Embryonic facial prominence (tissue), 1 donor: ENCODE measurements around the gene SURF1.
"Not testable (repeated sequence)": the region's sequence is repeated elsewhere in the genome, so short reads cannot be mapped to it uniquely, and the experiment has no call there.

Experiments
- DNase-seq: peaks from one replicate; pipeline ENCODE4 v3.0.0-alpha.2; 2016; ENCODE audit errors: extremely low spot score

The SURF1 gene, protein sequence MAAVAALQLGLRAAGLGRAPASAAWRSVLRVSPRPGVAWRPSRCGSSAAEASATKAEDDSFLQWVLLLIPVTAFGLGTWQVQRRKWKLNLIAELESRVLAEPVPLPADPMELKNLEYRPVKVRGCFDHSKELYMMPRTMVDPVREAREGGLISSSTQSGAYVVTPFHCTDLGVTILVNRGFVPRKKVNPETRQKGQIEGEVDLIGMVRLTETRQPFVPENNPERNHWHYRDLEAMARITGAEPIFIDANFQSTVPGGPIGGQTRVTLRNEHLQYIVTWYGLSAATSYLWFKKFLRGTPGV

DNA sequence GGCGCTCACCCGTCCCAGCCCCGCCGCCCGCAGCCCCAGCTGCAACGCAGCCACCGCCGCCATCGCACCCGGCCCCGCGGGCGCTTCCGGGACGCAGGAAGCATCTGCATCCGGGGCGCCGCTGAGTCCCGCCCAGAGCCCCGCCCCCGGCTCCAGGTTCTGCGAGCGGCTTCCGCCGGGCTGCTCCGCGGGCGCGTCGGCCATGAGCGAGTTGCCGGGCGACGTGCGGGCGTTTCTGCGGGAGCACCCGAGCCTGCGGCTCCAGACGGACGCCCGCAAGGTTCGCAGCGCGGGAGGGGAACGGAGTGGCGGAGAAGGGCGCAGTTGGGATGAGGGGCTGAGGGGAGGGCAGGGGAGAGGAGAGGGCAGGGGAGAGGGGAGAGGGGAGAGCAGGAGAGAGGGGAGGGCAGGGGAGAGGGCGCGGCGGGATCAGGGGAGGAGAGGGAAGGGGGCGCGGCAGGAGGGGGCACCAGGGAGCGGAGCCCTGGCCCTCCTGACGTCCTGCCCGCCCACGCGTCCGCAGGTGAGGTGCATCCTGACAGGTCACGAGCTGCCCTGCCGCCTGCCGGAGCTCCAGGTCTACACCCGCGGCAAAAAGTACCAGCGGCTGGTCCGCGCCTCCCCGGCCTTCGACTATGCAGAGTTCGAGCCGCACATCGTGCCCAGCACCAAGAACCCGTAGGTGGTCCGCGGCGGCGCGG, at the start of gene SURF1, which contains the start of gene SURF2:
Gene SURF1, minus strand, starts transcription at position 97 of the 701 bp plus-strand sequence. Its CDS starts 34 bp downstream, at position 63.
Gene SURF2, plus strand, starts transcription at position 160 of the 701 bp plus-strand sequence. Its CDS starts 43 bp downstream, at position 203.
- peak; percentile 52 for DNase-seq

DNA sequence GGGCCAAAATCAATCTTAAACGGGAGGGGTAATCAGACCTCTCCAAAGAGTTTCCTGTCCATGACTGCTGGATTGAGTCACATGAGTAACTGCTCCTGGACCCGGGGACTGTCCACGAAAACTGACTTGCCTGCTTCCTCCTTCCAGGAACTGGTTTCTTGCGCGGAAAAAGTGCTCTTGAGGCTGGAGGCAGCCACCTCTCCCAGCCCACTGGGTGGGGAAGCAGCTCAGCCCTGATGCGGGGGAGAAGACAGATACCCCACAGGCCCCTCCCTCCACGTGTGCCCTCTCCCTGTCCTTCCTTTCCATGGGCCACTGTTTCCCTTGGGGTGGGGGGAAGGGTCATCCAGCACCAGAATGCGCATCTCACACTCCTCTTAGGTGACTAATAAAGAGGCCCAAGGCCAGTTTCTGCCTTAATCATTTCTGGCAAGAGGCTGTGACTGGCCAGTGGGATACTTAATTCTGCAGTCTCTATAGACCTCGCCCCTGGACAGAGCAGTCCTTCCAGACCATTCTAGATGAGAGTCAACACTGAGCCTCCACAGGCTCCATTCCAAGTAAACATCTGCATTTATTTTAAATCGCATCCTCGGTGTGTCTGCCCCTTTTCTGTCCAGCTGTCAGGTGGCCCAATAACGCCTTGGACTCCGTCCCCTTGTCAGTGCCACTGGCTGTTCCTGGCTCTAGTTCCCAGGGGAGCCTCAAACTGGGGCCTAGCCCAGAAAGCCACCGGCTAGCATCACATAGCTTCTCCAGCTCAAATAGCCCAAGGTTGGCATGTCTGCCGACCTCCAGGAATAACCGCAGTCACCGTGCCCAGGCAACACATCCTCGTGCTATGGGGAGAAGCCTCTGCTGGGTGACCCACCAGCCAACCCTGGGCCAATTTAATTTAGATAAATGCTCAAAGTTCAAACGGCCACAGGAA, 49.5 kb upstream of the SURF1 start:
- no peak for DNase-seq

DNA sequence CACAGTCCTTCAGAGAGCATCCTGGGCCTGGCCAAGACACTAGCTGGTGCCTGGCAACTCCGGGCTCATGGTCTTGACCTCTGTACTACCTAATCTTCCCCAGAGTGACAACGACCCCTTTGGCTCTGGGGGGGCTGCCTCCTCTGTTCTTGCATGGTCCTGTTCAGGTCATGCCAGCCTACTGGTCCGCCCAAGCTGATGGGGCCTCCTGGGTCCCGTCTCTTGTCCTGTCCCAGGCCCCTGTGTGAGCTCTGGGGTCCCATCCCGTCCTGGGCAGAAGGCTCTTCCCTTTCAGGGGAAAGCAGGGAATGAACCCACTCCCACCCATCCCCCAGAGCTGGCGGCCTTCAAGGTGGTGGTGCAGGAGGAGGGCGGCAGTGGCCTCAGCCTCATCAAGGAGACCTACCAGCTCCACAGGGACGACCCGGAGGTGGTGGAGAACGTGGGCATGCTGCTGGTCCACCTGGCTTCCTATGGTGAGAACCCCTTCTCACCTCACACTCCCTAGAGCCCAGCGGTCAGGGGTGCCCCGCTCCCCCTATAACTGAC, 48.2 kb upstream of the SURF1 start:
- DNase-seq, result no peak

DNA sequence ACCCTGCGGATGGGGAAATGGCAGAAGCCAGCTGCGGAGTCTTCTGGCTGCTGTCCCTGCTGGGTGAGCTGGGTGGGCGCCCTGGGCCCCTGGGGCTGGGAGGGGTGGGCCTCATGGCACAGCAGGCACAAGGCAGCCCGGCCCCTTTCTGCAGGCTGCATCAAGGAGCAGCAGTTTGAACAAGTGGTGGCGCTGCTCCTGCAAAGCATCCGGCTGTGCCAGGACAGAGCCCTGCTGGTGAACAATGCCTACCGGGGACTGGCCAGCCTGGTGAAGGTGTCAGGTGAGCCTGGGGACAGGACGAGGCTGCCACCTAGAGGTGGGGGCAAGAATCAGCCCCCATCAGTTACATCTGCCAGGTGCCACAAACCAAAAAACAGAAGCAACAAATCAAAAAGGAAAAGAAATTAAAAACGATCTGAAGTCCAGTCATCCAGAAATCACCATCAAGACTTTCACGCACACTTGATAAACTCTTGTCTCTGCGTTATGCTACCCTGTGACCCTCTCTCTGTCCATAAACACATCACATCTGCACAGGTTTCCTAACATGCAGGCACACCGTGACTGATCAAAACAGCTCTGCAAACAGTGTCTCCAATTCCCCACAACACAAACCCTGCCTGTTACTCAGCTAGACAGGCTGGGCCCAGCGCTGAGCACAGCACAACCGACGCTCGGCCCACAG, 47.6 kb upstream of the SURF1 start:
- DNase-seq, result no peak

DNA sequence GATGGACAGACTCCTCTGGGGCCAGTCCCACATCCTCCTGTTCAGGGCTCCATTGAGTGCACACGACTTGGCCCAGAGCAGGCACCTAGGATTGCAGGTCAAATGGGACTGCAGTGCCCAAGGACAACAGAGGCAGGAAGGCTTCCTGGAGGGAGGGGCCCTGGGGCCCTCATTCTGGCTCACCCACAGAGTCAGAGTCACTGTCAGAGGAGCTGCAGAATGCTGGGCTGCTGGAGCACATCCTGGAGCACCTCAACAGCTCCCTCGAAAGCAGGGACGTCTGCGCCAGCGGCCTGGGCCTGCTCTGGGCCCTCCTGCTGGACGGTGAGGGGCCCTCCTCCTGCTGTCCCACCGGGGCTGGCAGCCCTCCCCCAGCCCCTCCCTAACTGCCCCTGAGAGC, 46.4 kb upstream of the SURF1 start:
- no peak for DNase-seq

DNA sequence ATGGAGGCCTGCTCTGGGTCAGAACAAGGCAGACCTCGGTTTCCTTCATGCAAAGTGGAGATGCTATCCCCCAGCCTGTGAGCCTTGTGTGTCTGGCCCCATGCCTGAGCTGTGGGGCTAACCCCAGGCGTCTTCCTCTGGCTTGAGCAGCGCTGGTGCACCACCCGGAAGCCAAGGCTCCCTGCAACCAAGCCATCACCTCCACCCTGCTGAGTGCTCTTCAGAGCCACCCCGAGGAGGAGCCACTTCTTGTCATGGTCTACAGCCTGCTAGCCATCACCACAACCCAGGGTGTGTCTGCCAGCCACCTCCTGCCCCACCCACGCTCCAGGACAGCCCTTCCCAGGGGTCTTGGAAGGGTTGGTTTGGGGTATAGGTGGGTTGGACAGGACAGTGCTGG, 45.3 kb upstream of the SURF1 start:
- DNase-seq, result no peak

DNA sequence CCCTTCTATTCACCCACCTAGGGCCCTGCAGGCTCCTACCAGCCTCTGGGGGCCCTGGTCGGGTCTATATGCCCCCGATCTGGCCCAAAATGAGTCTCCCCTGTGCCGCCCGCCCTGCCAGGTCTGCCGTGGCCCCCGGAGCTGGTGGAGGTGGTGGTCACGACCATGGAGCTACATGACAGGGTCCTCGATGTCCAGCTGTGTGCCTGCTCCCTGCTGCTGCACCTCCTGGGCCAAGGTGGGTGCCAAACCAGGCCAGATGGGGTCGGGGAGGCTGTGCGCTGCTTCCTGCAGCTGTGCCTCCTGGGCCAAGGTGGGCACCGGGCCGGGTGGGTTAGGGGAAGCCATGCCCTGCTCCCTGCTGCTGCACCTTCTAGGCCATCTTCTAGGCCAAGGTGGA, 44.0 kb upstream of the SURF1 start:
- DNase-seq, result no peak

DNA sequence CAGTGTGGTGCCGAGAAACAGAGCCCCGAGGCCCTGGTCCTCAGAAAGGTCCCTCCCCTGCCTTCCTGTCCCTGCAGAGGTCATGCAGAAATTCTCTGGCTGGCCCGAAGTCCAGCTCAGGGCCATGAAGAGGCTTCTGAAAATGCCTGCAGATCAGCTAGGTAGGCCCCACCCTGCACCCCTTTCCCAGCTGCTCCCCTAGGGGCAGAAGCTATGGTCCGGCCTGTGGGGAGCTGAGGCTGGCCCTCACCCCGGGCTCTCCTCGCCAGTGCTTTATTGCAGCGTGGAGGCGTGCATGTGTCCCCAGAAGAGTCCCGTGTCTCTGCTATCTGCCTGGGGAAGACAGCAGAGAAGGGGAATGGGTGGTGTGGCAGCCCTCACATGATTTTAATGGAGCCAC, 41.6 kb upstream of the SURF1 start:
- no peak for DNase-seq

DNA sequence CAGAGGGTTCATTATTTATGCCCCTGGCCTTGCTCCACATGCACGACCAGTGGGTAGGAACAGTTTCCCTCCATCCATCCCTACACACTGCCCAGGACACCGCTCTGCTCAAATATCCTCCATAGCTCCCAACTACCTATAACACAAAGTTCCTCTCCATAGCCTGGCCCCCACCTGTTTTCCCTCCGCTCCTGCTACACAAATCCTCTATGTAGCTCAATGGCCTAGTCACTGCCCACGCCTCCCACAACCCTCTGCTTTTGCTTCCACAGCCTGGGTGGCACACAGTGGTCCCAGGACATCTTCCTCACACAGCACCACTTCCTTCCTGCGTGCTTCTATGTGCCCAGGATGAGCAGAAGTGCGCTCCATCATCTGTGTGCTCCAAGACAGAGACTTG, 41.1 kb upstream of the SURF1 start:
- no peak for DNase-seq

DNA sequence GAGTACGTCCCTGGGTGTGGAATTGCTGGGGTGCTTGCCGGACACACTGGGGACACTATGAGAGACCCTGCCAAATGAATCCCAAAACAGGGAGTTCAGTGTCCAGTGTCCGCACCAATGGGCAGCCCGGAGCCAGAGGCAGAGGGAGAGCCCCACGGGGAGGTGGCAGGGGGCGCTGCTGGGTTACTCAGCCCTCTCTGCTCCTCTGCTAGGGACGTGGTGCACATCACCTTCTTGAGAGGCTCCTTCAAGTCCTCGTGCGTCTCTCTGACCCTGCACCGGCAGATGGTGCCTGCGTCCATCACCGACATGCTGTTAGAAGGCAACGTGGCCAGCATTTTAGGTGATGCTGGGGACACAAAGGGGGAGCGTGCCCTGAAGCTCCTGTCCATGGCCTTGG, 40.7 kb upstream of the SURF1 start:
- no peak for DNase-seq

DNA sequence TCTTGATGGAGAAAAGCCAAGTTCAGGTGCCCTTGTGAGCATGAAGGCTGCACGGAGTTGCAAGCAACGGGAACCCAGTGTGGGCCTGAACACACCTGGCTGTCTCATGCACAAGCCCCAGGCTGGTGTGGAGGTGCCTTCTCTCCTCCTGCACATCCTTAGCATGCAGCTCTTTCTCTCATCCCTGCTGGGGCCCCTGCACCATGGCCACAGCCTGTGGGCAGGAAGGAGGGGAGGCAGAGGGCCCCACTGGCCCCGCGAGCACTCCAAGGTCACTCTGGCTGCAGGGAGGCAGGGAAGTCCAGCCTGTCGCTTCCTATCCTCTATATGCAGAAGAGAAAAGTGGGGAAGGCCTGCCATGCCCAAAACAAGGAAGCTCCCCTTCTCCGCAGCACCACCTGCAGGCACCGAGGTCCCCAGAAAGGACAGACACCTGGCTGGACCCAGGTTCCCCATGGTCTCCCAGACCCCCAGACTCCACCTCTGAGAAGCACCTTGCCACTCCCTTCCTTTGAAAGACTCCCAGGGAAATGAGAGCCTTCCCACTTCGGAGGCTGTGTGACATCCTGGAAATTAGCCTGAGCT, 38.5 kb upstream of the SURF1 start:
- no peak for DNase-seq

DNA sequence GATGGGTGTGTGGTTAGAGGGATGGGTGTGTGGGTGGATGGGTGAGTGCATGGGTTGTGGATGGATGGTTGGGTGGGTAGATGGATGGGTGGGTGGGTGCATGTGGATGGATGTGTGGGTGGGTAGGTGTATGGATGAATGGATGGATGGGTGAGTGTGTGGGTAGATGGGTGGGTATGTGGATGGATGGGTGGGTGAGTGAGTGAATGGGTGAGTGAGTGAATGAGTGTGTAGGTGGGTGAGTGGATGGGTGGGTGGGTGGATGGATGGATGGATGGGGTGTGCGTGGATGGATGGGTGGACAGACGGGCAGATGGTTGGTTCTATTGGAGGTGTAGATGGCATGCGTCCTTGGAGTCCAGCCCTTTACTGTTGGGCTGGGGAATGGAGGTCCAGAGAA, 37.1 kb upstream of the SURF1 start:
- DNase-seq, result no peak

DNA sequence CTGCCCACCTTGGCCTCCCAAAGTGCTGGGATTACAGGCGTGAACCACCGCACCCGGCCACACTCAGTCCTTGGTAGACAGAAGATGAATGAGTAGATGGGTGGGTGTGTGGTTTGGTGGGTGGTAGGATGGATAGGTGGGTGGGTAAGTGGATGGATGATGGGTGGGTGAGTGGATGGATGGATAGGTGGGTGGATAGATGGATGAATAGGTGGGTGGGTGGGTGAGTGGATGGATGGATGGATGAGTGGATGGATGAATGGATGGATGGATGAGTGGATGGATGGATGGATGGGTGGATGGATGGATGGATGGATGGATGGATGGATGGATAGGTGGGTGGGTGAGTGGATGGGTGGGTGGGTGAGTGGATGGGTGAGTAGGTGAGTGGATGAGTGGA, 36.0 kb upstream of the SURF1 start:
- not testable (repeated sequence) for DNase-seq

DNA sequence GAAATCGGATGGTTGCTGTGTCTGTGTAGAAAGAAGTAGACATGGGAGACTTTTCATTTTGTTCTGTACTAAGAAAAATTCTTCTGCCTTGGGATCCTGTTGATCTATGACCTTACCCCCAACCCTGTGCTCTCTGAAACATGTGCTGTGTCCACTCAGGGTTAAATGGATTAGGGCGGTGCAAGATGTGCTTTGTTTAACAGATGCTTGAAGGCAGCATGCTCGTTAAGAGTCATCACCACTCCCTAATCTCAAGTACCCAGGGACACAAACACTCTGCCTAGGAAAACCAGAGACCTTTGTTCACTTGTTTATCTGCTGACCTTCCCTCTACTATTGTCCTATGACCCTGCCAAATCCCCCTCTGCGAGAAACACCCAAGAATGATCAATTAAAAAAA, 35.2 kb upstream of the SURF1 start:
- DNase-seq, result not testable (repeated sequence)

DNA sequence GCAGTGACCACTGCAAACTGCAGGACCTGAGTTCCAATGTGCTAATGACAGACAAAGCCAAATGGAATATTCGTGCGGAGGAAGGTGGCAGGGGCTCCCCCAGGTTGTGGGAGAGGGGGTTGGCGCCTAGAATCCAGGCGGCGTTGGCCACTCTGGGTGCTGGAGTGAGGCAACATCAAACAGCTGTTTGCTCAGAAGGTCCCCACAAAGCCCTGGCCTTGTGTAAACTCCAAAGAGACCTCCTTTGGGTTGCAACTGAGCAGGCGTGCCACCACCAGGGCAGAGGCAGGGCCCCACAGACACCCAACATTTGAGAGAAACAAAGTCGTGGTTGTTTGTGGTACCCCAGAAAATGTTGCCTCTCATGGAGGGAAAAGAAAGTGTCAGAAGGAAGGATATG, 34.4 kb upstream of the SURF1 start:
- no peak for DNase-seq

DNA sequence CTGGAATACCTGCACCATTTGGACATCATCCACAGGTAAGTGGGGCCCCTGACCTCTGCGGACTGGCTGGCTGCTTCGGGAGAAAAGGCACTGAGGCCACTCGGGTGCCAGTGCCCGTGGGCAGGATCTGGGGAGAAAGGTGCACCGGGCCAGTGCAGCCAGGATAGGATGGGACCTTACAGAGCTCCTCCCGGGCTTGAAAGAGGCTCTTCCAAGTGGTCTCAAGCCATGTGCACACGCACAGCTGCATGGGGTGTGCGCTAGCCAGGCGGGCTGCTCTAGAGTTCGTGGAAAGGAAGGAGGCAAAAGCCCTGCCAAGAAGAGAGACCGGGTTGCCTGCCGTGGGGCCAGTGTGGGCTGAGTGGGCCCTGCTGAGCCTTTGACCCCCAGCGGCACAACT, 33.3 kb upstream of the SURF1 start:
- no peak for DNase-seq

DNA sequence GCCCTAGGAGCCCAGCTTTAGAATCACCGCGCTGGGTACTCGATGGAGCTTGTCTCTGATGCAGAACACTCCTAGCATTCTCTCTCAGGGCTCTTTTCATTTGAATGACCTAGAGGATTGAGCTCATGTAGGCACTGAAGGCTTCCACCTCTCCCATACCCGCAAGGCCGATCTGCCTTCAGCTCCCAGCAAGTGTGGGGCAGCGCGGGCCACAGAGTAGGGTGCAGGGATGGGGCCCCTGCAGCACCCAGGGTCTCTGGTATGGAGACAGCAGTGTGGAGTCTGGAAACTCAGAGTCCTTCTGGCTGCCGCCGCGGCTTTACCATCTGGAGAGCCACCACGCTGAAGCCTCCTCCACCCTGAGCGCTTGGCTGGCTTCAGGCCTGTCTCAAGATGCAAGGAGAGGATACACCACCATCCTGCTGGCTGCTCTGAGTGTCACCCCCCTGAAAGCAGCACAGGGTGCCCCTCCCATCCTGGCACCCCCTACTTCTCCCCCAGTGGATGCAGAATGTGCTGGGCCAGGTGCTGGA, 32.8 kb upstream of the SURF1 start:
- no peak for DNase-seq

DNA sequence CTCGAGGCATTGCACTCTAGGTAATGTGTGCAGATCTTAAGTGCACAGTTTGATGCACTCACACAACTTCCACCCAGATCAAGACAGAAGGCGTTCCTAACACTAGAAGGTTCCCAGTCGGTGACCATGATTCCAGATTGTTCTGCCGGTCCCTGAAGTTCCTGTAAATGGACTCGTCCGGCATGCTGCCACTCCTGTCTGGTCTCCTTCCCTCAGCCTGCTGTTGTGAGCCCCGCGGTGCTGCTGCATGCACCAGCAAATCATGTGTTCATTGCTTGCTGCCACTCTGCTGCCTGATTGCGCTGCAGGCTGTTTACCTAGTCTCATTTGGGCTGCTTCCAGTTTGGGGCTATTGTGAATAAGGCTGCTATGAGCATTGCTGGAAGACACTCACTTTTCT, 31.4 kb upstream of the SURF1 start:
- no peak for DNase-seq

DNA sequence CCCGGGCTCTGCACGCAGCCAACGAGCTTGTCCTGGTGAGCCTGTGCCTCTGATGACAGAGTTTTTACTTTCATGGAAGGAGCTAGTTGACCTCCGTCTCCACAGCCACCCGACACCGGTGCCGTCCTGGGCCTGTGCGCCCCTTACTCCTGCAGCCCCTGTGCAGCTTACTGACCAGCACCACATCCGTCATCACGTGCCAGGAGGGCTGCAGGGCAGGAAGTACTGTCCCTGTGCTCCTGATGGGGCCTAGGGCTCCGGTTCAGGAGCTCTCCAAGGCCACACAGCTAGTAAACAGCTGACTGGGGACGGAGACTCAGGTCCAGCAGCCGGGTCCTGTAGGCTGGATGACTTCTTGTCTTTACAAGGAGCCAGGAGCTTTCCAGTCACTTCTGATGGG, 30.1 kb upstream of the SURF1 start:
- no peak for DNase-seq

DNA sequence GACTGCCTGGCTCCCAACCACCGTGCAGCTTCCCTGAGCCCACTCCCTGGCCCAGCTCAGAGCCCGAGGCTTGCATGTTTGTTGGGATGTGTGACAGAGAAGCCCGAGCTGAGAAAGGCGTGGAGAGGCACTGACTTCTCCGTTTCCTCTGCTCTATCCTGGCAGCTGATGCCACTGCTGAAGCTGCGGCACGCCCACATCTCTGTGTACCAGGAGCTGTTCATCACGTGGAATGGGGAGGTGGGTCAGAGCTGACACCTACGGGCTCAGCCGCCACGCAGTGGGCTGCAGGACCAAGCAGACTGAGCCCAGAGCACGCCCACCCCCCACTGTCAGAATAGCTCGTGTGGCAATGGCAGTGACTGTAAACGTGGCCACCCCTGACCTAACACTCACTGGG, 29.2 kb upstream of the SURF1 start:
- no peak for DNase-seq
